NCI-H1694 treated with DMSO at 0.1 percent for 48 hours (cell line): Measurements from ENCODE around the gene MFAP5.

Experiments used
- DNase-seq: peaks from one replicate; lab custom pipeline; 2025; lab: John Stamatoyannopoulos, UW

Gene MFAP5, protein sequence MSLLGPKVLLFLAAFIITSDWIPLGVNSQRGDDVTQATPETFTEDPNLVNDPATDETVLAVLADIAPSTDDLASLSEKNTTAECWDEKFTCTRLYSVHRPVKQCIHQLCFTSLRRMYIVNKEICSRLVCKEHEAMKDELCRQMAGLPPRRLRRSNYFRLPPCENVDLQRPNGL

DNA sequence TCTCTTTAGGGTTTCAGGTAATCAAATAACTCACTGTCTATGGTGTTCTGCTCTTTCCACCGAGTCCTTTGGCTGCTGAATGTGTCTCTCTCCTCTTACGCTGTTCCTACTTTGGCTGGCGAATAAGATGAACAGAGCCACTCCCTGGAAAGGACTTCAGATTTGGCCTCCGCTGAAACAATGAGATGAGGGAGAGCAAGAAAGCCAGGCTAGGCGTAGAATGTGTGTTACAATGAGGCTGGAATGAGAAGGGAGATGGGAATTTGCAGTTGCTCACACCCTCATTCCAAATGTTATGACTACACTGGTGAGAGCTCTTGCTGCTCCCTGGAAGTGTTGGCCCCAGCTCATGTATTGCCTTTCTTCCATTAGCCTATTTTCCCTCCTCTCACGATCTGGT lies at the start of gene MFAP5:
Gene MFAP5, minus strand, starts transcription at position 234 of the 400 bp plus-strand sequence. CDS start 722 bp downstream, outside the sequence.
- DNase-seq, result no peak

DNA sequence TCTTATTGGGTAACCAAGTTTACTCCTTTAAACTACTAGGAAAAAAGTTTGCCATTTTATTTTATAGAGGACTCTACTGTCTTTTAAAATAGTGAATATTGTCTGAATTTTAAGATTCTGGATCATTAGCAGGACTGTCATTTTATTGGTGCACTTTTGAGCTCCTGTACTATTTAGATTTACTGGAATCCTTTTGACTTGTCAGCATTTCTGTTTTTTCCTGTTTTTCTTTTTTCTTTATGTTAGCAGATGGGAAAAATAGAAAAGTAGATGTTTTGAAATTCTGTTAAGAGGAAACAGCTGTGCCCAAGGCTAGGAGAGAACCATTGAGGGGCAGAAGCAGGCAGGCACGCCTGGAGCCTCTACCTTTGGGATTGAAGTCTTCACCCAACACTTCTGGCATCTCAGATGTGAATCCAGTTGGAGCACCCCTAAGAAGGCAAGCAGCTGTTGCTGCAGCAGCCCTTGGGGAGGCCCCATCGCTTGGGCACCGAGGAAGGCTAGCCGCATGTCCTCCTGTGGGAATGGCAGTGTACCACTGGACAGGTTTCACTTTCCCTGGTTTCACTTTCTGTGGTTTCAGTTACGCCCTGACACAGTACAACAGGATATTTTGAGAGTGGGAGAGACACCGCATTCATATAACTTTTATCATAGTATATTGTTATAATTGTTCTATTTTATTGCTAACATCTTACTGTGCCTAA lies 46.7 kb upstream of the MFAP5 start:
- DNase-seq, result no peak

- DNase-seq, result no peak
Measured at GRCh38 chr12:8702159-8702558, 39.5 kb upstream of the MFAP5 start.

GRCh38 chr12:8701046-8701660 lies 38.5 kb upstream of the MFAP5 start:
- DNase-seq, result no peak

DNA sequence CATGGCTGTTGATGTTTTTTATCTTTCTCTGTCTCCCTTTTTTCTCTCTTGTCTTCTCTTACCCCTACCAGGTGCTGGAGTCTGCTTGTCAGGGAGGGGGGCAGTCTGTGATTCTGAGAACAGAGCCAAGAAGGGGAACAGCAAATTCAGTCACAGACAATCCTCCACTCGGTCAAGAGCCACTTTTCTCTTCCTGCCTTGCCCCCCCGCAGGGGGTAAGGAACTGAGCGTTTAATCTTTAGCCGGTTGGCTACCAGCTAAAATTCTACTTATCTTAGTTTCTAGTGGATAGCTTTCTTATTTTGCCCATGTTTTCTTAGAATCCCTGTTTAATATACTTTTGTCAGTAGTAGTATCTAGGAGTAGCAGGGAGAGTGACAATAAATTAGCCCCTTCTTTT lies 37.1 kb upstream of the MFAP5 start:
- DNase-seq, result no peak

GRCh38 chr12:8698879-8699278 lies 36.3 kb upstream of the MFAP5 start:
- no peak for DNase-seq

DNA sequence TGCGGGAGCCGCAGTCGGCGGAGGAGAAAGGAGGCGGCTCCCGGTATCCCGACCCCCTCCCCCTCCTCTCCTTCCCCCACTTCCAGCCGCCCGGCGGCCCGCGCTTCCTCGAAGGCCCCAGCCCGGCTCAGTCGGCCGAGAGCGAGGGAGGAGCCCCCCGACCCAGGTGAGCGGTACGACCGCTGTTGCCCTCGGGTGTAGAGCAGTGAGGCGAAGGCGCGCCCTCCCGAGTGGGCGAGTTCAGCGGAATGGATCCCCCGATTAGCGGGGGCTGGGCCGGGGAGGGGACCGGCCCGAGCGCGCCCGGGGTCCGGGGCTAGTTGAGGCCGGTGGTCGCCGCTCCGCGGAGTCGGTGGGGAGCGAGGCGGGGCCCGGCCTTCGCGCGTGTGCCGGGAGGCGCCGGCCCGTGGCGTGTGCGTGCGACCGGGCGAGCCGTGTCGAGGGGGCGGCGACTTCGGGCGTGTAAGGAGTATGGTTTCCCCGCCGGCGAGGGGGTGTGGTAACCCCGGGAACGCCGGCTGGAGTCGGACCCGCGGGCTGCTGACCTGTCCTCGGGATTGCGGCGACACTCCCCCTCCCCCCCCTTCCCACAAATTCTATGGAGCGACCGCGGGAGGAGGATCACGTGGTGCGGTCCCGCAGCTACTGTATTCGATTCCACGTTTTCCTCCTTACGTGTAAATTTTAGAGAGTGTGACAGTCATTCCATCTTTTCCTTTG lies 35.7 kb upstream of the MFAP5 start:
- DNase-seq, result no peak

GRCh38 chr12:8697476-8698131 lies 35.0 kb upstream of the MFAP5 start, which contains the start of gene RIMKLB:
TSS of gene RIMKLB (plus strand) at chr12:8697991. CDS start at chr12:8713867, 15,876 bp downstream.
- DNase-seq, result peak; percentile 29

DNA sequence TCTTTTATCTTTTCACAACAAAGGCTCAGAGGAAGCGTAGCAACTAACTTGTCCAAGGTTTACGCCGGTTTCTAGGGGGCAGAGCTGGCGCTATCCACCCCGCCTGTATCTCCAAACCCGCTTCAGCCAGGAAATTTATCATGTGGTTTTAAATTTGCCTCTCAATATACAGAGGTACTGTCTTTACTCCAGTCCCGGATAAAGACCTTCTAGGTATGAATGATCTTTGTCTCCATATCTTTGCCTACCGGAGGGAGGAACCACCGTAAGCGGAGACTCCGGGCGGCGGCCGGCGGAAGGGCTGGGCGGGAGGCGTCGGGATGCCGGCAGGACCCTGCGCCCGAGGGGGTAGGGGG lies 34.5 kb upstream of the MFAP5 start:
- DNase-seq, result peak; percentile 10

DNA sequence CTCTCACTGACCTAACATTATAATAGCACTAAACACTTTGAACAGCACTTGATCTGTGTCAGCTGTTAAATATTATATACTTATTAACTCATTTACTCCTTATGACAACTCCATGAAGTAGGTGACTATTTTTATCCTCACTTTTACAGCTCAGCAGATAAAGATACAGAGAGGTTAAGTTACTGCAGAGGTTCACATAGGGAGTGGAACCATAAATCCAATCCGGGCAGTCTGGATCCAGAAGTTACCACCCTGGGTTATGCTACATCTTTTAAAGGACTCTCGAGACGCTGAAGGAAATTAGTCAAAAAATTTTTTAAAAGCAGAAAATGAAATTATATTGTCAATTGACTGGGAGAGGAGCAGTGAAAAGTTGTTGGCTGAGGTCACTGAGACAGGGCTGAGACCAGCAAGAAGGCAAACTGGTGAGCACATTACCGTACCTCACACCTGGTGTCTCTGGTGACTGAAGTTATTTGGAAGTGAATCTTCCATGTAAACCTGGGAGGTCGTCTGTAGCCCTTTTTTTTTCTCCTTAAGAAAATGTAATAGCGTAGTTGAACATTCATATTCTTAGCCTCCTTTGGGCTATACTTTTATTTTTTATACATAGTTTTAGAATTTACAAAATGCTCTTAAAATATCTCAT lies 33.9 kb upstream of the MFAP5 start:
- no peak for DNase-seq

DNA sequence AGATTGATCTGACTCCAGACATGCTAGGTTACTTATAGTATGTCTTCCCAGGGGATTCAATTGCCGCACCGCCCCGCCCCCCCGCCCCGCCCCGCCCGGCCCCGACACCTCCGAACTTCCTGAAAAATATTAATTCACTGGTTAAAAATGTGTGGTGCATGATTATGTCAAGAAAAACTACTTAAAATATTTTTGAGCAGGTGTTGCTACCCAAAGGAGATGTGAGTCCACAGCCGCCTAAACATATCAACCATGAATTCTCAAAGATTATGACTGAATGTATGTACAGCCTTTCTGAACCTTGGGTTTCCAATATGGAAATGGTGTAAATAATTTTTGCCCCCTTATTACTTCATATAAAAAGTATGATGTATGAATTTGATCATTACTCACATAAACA lies 32.5 kb upstream of the MFAP5 start:
- DNase-seq, result no peak

- DNase-seq, result no peak
Measured at GRCh38 chr12:8692573-8692972, 29.9 kb upstream of the MFAP5 start.

DNA sequence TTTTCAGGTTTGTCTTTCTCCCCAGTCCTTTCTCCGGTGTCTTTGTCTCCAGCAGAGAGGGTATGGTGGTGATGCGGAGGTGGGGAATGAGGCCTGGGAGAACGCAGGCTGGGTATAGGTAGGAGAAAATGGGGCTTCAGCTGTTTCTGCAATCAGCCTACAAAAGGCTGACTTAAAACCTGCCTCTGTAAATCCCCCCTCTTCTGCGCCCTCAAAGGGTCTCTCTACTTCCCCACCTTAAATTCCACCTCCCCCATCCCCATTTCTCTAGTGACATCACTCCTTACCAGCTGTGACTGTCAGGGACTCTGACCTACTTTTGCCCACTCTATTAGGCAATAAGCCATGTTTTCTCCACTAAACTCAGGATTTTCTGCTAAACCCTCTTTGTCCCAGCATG lies 27.1 kb upstream of the MFAP5 start:
- DNase-seq, result no peak

DNA sequence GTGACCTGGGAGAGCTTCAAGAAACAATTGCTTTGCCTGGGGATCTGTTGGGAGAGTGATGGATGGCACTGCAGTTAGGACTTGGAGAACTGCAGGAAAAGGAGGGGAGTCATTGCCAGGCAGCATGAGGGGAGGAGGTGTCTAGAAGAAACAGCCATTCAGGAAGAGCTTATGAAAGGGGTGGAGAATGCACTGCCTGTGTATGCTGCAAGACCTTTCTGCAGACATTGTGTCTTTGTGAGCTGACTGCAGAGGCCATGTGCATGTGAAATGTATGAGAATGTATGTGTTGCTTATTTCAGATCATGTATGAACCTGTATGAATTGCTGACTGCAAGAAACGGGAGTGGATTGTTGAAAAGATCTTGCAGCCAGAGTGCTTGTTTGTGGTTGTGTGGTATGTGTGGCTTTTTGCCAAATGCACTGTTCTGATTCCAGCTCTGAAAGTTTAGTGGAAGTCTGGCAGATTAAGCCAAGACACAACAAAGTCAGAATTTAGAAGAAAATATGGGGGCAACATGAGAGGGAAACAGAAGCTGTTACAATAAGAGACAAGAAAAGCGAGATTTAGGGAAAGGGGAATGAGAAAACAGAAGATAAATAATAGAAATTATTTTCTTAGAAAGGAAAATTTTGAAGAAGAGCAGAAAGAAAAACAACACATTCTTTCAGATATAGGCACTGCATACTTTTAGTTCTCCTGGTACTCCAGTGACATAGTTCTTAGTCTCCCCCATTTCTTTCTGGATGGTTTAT lies 25.4 kb upstream of the MFAP5 start:
- DNase-seq, result no peak

- no peak for DNase-seq
Measured at GRCh38 chr12:8685051-8685450, 22.4 kb upstream of the MFAP5 start.

GRCh38 chr12:8681129-8681884 lies 18.7 kb upstream of the MFAP5 start:
- DNase-seq, result no peak

DNA sequence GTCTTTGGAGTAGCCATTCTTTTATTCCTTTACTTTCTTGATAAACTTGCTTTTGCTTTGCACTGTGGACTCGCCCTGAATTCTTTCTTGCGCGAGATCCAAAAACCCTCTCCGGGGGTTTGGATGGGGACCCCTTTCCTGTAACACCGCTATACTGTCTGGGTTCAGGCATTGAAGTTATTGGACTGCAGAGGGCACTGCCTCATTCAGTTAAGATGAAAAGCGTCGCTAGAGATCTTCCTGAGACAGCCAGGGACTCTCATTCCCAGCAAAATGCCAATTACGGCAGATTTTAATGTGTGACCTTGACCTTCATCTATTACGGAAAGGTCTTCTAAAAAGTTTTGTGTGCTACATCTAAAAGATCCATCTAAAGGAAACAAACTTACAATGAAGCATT lies 17.9 kb upstream of the MFAP5 start:
- no peak for DNase-seq

DNA sequence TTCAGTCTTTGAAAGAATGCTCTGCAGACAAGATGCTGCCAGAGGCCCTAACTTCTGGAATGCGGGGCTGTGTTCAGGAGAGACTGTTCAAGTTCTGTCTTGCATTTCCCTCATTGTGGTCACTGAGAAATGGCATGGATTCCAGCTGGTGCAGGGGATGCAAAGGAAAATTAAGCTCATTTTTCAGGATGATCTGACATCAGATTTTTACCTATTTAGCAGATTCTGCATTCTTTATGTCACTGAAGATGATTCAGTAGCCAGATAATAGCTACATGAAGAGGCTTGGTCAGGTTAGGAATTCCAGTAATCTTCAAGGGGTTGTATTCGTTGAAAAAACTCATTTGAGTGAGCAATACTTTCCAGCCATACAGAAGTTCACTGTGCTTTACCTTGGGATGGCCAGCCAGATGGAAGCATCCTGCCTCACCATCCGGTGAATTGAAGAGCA lies 16.1 kb upstream of the MFAP5 start:
- no peak for DNase-seq

DNA sequence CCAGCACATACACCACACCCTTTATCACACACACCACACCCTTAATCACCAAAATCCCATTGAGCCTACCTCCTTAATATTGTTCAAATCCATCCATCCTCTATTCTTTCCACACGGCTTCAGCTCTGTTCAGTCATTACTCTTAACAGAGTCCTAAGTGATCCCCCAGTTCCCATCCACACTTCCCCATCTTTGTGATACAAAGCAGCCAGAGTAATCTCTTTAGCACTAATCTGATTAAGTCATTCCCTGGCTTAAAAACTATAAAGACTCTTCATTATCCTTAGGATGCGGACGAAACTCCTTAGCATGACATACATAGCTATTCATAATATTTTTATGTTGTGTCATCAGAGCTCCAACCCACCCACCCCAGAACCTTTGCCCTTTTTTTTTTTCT lies 14.7 kb upstream of the MFAP5 start:
- no peak for DNase-seq

DNA sequence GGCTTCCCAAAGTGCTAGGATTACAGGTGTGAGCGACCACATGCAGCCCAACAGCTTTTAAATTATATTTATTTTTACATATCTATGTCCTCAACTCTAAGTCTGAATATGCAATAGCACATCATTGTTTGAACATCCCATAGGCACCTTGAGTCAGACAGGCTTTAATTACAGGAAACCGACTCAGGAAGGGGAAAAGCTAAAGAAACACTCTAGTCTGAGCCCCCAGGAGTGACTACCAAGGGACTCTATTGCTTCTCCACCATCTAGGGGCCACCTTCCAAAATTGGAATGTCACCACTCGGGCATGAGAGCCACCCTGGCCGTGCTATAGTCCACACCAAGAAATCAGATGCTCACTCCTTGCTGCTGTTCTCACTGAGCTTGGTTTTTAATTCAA lies 14.0 kb upstream of the MFAP5 start:
- no peak for DNase-seq
